Panc1 (cell line): ENCODE data around the gene PRDM10. TPM values are rescaled to one million over a fixed set of nuclear protein-coding genes. Genes with fewer than 3 reads are reported as not detected.

ENCODE experiments used
- ATAC-seq: fragments of 200-7000 bp; cut with Tn5 transposase; 2 replicates; pipeline ENCODE4 v1.9.1; 2020; ENCODE audit warnings: mild to moderate bottlenecking, moderate library complexity
- BruUV-seq: library from RNA; stranded (reverse); fragments of 400-500 nt; replicated peaks from 2 replicates; lab custom pipeline; 2021; lab: Mats Ljungman, UMichigan
- CTCF ChIA-PET: fragments of 300-600 bp; sonication (Branson Sonifier 250); formaldehyde crosslinking; loops from one replicate; lab custom pipeline; 2022; ENCODE audit warnings: antibody characterized with exemption; lab: Charles Lee
- POLR2A ChIA-PET: fragments of 300-600 bp; sonication (Branson Sonifier 250); formaldehyde crosslinking; loops from one replicate; lab custom pipeline; 2022; ENCODE audit warnings: antibody characterized with exemption; lab: Charles Lee
- DNase-seq: peaks from one replicate; pipeline ENCODE4 v3.0.0-alpha.2; 2010; ENCODE audit warnings: low read depth, low spot score
- H3K27ac ChIP-seq: 2 replicates; pipeline ENCODE4 v1.5.1; 2011; ENCODE audit warnings: mild to moderate bottlenecking, low read length, inconsistent platforms
- H3K27me3 ChIP-seq: fragments of 200-500 bp; sonication (Bioruptor generic); 2 replicates; pipeline ENCODE4 v1.6.0; 2014; ENCODE audit warnings: low read length, inconsistent platforms; ENCODE audit not compliant: control insufficient read depth, insufficient read depth
- H3K36me3 ChIP-seq: fragments of 200-500 bp; sonication (Bioruptor generic); 2 replicates; pipeline ENCODE4 v1.5.1; 2014; ENCODE audit warnings: inconsistent platforms, mild to moderate bottlenecking, low read length, moderate library complexity; ENCODE audit not compliant: control insufficient read depth, insufficient read depth
- H3K4me1 ChIP-seq: 2 replicates; pipeline ENCODE4 v1.5.1; 2011; ENCODE audit warnings: inconsistent platforms, mild to moderate bottlenecking, low read length, moderate library complexity; ENCODE audit not compliant: control insufficient read depth, insufficient read depth
- H3K4me3 ChIP-seq, 2 experiments: 2 replicates each; pipeline ENCODE4 v1.5.1; 2011 to 2012; ENCODE audit warnings: low read depth in 2 of 2, low read length in 2 of 2, mild to moderate bottlenecking in 2 of 2, inconsistent platforms in 1 of 2, moderate library complexity in 1 of 2
- H3K9me3 ChIP-seq: fragments of 200-500 bp; sonication (Bioruptor generic); 2 replicates; pipeline ENCODE4 v1.5.1; 2014; ENCODE audit warnings: low read depth, mild to moderate bottlenecking, inconsistent platforms, low read length, moderate library complexity; ENCODE audit not compliant: control insufficient read depth, insufficient read depth
- CTCF ChIP-seq: fragments of 450-650 bp; IDR thresholded peaks from 2 replicates; pipeline ENCODE4 v1.5.1; 2017; ENCODE audit warnings: mild to moderate bottlenecking
- POLR2AphosphoS5 ChIP-seq: IDR thresholded peaks from 2 replicates; pipeline ENCODE4 v1.6.1; 2012; ENCODE audit warnings: mild to moderate bottlenecking, low read depth, low read length, moderate library complexity
- REST ChIP-seq, 2 experiments: IDR thresholded peaks; 2 replicates each; pipeline ENCODE4 v1.6.1; 2011 to 2012; ENCODE audit warnings: low read depth in 2 of 2, control low read depth in 1 of 2, low read length in 1 of 2, mild to moderate bottlenecking in 1 of 2, moderate library complexity in 1 of 2; ENCODE audit not compliant: insufficient read depth in 1 of 2
- SIN3A ChIP-seq: IDR thresholded peaks from 2 replicates; pipeline ENCODE4 v1.6.1; 2012; ENCODE audit warnings: low read depth, mild to moderate bottlenecking, low read length, moderate library complexity, borderline replicate concordance; ENCODE audit not compliant: insufficient read depth
- TCF7L2 ChIP-seq: IDR thresholded peaks from 2 replicates; pipeline ENCODE4 v1.6.1; 2011; ENCODE audit warnings: mild to moderate bottlenecking, low read depth, low read length, inconsistent platforms
- in situ Hi-C: cut with HindIII; loops from 2 replicates; pipeline ENCODE4 v1.10.0; 2016; ENCODE audit warnings: low sequenced_read_pairs, low pct_unique_long_range_greater_than_20kb
- intact Hi-C: fragments of 100-400 bp; cut with micrococcal nuclease; formaldehyde crosslinking; loops from one replicate; pipeline ENCODE4 v1.10.0; 2022; ENCODE audit not compliant: unreplicated experiment
- total RNA-seq: library from RNA; stranded (reverse); gene quantifications from one replicate; pipeline ENCODE4 v1.2.1, GENCODE V29; 2021; ENCODE audit not compliant: unreplicated experiment

Gene PRDM10
- total RNA-seq, 1 experiment from 2014 or later: 12.5 TPM

GRCh38 chr11:129967996-129968395 lies 34.6 kb downstream of the PRDM10 start:
- DNase-seq (no peak), ATAC-seq (no peak)
- Histone ChIP-seq H3K4me3 (no peak overlapping the region), H3K9me3 (no peaks in the 10 kb centered on the region), H3K4me1 (peaks cover 33% of the 10 kb centered on the region), H3K36me3 (no peaks in the 10 kb centered on the region), H3K27me3 (no peaks in the 10 kb centered on the region), H3K27ac (no peak overlapping the region)
- BruUV-seq: no TSS peak
- in situ Hi-C loops (no loop called here), intact Hi-C loops (no loop called here)
- ChIA-PET CTCF (no interaction called here), POLR2A (no interaction called here)
- TF ChIP-seq CTCF (no peak), REST (IDR thresholded peaks at IDR 0.05; ENCODE audit: insufficient read depth in 1 of 2, low read depth in 2 of 2, low read length in 1 of 2) (no peak), POLR2AphosphoS5 (no peak), SIN3A (no peak), TCF7L2 (no peak)

- ChIA-PET CTCF (no interaction called here), POLR2A (no interaction called here)
- Histone ChIP-seq H3K27me3 (no peaks in the 10 kb centered on the region), H3K9me3 (no peaks in the 10 kb centered on the region), H3K27ac (no peak overlapping the region), H3K36me3 (no peaks in the 10 kb centered on the region), H3K4me1 (peaks cover 39% of the 10 kb centered on the region), H3K4me3 (no peak overlapping the region)
- no TSS peak for BruUV-seq
- intact Hi-C loops: no loop called here
- TF ChIP-seq REST (IDR thresholded peaks at IDR 0.05; ENCODE audit: insufficient read depth in 1 of 2, low read depth in 2 of 2, low read length in 1 of 2) (peak; percentile 81 to 86), SIN3A (no peak)
- DNase-seq (no peak), ATAC-seq (no peak)
- in situ Hi-C loops: no loop called here
Measured at GRCh38 chr11:129965248-129965647, 37.4 kb downstream of the PRDM10 start.
